ENCODE data around the gene TBCD.
"Not testable (repeated sequence)": the region's sequence is repeated elsewhere in the genome, so short reads cannot be mapped to it uniquely, and the experiment has no call there.

Gene TBCD

GRCh38 chr17:82729479-82730260 is 22.2 kb upstream of the TBCD start:
- DNase-seq = no peak

DNA sequence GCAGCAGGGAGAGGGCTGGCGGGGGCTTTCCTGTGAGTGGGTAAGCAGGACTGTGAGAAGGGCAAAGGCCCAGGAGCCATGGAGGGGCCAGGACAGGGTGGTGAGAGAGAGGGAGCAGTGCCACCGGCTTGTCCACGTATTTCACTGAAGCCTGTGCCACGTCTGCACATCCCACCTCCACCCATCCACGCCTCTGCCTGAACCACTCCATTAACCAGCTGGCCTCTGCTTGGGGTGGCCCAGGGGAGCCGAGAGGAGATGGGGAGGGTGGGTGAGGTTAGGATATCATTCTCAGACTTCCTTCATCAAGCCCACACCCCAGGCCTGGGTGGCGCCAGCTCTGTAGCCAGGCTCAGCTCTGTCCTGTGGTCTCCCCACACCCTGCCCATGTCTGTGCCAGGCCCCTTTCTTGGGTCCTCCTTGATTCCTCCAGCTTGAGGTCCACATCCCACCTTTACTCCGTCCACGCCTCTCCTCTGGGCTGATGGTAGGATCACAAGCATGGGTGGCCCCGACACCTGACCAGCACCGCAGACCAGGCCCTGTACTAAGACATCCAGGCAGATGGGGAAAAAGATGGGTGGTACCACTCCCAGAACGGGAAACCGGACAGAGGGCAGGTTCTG is 19.6 kb upstream of the TBCD start:
- DNase-seq = no peak

DNA sequence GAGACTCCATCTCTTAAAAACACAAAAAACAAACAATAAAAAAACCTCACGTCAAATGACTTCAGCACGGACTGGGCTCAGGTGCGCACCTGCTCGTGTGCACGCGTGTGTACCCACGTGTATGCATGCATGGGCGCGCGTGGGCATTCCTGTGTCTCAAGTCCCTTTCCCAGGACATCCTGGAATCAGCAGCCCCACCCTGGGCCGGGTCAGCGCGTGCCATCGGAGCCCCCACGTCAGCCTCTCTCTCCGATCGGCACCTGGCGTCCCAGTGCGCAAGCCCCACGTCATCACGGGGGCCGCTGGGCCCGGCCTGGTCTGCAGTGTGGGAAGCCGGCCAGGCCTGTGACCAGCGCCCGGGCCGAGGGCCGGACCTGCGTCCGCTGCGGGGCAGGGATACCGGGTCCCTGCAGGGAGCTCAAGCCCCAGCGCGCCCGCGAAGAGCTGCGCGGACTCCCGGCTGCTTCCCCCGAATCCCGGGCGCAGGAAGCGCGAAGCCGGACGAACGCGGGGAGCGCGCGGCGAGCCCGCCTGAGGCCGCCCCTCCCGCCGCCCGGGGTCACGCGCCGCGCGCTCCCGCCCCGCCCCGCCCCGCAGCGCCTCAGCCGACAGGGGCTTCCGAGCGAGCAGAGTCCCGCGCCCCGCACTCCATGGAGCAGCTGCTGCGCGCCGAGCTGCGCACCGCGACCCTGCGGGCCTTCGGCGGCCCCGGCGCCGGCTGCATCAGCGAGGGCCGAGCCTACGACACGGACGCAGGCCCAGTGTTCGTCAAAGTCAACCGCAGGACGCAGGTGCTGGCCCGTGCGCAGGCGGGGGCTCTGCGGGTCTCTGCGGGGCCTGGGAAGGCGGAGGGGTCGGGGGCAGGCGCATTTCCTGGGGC is 16.6 kb upstream of the TBCD start, which contains the start of gene FN3K:
TSS of gene FN3K (plus strand) at position 629 of the 880 bp plus-strand sequence. CDS start at position 651, 22 bp downstream.
- DNase-seq = peak; percentile 42

DNA sequence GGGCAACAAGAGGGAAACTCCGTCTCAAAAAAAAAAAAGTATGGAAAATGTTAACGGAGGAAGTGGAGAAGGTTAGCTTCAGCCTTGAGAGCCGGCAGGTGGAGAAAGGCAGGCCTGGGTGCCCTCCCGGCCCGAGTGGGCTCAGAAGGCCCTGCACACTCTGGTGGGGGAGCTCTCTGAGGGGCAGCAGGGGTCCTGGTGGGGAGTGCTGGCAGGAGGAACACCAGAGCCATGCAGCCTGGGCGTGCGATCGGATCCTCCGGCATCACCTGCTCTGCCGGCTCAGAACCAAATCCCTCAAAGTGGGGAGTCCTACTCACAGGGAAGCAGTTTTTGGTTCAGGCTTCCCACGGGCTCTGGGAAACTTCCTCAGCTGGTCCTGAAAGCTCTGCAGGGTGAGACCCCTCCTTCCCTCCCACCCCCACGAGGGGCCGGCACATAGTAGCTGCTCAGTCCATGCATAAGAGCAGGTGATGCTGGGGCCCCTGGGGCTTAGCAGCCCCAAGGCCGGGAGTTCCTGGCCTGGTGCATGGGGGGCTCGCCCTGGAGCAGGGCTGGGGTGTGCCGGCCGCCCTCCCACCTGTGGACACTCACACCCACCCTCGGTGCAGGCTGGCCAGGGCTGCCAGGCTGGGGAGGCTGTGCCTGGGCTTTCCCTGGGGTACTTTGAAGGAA is 15.2 kb upstream of the TBCD start:
- DNase-seq = no peak

DNA sequence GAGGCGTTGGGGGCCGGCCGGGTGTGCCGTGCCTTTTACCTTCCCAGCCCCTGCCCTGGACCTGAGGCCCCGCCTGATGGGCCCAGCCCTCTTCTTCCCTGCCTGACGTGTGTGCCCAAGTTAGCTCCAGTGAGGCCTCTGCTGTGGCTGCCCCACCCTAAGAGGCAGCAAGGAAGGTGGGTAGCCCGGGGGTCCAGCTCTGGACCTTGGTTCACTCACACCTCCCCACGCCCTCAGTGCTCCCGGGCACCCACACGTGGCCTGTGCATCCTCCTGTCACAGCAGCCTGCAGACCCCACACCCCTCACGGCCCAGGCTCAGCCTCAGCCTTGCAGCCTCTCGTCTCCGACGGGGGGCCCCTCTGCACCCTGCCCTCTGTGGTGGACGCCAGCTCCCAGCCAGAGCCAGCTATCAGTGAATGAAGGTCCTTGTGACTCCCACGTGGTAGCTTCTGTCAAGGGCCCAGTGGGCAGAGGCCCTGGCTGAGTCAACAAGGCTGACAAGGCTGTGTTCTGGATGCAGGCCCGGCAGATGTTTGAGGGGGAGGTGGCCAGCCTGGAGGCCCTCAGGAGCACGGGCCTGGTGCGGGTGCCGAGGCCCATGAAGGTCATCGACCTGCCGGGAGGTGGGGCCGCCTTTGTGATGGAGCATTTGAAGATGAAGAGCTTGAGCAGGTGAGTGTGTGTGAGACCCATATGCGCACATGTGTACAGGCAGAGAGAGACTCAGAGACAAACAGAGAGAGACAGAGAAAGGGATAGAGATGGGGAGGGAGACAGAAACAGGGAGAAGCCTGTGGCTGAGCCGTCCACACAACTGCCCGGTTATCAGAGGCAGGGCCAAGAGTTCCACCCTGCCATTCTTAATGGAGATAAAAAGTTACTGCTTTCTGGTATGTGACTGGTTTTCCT is 13.6 kb upstream of the TBCD start:
- DNase-seq = no peak

DNA sequence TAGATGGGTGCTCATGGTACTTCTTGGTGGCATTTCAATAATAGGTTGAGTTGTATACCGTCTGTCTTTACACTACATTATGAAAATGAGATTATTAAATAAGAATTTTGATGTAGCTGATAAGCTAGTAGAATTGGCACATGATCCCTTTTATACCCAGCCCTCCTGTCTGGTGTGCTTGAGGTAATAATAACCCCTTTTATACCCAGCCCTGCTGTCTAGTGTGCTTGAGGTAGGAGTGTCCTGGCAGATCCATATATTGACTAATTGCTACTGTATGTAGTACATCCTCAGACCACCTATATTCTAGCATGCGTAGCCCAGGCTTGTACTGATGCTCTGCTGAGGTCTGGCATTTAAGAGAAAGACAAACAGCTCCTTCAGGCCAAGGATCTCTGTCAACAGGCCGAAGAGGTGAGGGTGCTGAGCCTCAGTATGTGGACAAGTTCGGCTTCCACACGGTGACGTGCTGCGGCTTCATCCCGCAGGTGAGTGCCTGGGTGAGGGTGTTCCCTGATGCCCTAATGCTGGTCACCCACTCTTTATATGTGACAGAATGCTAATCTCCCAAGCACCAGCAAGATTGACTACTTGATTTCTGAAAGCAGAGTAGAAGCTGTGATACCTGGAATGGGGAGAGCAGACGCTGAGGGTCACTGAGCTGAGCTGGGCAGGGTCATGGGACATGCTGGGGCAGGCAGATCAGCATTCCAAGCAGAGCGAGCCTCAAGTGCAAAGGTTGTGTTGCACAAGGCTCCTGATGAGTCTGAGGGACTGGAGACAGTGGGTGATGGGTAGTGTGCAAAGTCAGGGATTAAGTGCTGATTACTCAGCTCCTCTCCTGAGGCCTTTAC is 10.7 kb upstream of the TBCD start:
- DNase-seq = no peak

DNA sequence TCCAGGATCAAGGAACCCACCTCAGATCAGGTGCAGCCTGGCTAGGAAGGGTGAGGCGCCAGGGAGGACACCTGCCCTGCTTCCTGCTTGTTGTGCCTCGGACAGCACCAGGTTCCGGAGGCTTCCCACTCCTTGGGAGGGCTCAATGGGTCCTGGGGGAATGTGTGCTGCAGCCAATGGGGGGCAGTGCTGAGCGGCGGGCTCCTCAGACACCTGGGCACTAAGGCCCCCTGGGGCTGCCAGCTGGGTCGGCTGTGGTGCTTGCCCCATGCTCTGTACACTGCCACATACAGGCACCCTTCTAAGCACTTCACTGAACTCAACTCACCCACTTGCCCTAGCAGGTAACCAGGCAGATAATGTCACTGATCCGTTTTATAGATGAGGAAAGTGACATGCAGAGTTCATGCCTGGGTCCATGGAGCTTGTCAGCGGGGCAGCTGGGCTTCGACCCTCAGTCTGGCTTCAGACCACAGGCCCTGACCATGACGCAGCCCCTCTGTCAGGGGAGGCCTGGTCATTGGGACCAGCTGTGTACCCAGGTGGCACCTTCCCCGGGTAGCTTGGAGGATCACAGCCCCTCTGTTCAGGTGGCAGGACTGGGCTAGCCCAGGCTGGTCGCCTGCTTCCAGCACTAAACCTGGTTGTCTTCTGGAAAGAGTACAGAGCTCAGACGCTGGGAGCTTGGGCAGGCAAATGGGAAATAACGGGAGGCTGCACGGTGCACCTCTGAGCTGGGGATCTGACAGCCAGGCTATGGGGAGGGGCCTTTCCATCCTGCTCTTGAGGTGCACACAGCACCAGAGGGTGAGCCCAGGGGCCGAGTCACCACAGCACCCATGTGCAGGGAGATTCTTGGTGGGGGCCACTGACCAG is 8.3 kb upstream of the TBCD start:
- DNase-seq = no peak

DNA sequence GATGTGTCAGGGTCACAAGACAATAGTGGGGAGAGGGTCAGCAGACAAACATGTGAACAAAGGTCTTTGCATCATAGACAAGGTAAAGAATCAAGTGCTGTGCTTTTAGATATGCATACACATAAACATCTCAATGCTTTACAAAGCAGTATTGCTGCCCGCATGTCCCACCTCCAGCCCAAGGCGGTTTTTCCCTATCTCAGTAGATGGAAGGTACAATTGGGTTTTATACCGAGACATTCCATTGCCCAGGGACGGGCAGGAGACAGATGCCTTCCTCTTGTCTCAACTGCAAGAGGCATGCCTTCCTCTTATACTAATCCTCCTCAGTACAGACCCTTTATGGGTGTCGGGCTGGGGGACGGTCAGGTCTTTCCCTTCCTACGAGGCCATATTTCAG is 7.1 kb upstream of the TBCD start:
- not testable (repeated sequence) for DNase-seq

DNA sequence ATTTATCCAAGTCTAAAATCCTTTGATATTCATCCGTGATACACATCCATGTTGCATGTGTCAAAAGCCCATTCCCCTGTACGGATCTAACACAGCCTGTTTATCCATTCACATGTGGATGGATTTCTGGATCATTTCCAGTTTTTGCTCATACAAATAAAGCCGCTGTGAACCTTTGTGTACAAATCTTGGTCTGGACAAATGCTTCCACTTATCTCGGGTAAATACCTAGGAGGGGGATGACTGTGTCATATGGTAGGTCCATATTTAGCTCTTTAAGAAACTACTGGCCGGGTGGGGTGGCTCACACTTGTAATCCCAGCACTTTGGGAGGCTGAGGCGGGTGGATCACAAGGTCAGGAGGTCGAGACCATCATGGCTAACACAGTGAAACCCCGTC is 6.3 kb upstream of the TBCD start:
- DNase-seq = no peak

GRCh38 chr17:82748756-82749155 is 3.1 kb upstream of the TBCD start:
- DNase-seq = no peak

DNA sequence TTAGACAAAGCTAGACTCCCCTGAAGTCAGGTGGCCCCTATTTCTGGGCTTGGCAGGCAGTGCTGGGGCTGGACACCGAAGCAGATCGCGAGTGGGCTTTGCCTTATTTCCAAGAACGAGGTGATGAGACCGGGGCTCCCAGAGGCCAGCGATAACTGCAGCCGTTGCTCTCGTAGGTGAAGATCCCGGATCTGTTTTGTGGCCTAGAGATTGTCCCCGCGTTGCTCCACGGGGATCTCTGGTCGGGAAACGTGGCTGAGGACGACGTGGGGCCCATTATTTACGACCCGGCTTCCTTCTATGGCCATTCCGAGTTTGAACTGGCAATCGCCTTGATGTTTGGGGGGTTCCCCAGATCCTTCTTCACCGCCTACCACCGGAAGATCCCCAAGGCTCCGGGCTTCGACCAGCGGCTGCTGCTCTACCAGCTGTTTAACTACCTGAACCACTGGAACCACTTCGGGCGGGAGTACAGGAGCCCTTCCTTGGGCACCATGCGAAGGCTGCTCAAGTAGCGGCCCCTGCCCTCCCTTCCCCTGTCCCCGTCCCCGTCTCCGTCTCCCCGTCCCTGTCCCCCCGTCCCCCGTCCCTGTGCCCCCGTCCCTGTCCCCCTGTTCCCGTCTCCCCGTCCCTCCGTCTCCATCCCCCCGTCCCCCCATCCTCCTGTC is 1.5 kb upstream of the TBCD start:
- DNase-seq = no peak

DNA sequence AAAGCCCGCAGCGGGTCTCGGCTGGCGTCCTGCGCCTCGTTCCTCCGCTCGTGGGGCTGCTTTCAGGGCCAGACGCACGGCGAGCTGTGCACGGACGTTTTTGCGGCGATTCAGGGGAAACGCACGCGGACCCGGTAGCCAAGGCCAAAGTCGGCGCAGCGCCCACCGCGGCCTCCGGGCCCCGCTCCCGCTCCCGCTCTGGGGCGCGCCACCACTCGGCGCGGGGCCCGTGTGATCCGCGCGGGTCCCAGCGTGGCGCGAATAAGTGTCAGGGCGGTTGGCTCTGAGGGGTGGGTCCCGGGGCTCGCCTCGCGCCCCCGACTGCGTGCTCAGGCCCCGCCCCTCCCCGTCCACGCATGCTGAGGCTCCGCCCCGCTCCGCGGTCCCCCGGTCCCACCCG is 694 bp upstream of the TBCD start:
- DNase-seq = no peak

DNA sequence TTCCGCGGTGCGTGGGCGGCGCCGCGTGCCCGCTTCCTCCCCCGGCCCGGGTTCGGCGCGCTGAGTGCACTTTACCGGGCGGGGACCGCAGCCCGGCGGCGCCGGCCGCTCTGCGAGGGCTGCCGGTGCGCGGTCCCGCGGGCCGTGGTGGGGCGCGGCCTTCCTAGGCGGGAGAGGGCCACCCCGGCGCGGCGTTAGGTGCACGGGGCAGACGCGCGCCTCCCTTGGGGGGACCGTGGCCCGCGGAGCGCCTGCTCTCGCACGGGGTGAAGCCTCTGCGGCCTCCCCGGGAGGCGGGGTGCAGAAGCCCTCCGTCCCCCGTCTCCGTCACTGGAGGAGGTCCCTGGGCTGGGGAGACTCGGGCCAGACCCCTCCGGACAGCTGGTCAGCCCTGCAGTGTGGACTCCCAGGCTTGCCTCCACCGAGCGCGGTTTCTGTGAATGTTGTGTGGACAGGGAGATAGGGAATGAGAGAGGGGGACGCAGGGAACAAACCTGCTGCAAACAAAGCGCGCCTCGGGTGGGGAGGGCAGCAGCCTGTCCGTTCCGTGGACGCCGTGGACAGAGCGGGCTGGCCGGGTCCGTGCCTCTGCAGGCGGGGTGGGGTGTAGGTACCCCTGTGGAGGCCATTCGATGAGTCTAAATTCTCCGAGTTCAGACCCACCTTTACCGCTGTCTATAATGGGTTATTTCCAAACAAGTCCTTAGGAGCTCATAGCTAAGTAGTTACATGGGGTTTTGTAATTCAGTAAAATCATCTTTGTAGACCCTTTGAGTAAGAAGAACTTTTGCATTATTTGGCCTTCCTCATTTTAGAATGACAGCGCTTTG is 721 bp downstream of the TBCD start:
- peak; percentile 58 for DNase-seq

DNA sequence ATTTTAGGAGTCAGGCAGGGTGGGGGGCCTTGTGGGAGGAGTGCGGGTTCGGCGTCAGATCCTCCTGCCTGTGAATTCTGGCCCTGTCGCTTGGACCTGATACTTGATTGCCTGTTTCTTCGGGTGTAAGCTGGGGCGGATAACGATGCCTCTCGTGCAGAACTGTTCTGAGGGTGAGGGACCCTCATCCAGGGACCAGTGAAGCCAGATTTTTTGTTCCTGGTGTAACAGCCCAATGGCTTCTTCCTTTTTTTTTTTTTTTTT is 1.3 kb downstream of the TBCD start:
- DNase-seq = no peak

- DNase-seq = no peak
Observed at GRCh38 chr17:82754297-82755208, 2.7 kb downstream of the TBCD start.

GRCh38 chr17:82756166-82756565 is 4.3 kb downstream of the TBCD start:
- DNase-seq = no peak

DNA sequence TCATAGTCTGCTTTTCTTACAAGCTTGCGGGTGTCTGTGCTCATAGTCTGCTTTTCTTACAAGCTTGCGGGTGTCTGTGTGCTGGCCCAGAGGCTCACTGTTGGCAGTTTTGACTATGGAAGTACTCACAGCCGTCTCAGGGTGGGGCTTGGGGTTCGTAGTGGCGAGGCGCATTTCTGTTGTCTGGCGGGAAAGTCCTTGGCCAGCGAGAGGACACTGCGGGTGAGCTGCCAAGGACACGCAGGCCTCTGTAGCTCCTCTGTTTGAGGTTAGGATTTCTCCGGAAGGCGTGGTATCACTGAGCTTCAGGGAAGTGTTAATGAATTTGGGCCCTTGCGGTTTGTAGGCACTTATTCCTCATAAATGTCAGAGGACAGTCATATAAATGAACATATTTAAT is 13.5 kb downstream of the TBCD start:
- DNase-seq = no peak
